Erythroblast (primary cell): ENCODE measurements around the gene HIRA.

Source experiments
- DNase-seq, 2 experiments: peaks; one replicate each; lab custom pipeline; 2025; lab: John Stamatoyannopoulos, UW
- GATA1 ChIP-seq: IDR thresholded peaks from 2 replicates; pipeline ENCODE4 v1.6.1; 2011; ENCODE audit warnings: low read depth, mild to moderate bottlenecking, control low read depth, low read length, moderate library complexity
- POLR2A ChIP-seq: IDR thresholded peaks from 2 replicates; pipeline ENCODE4 v1.6.1; 2011; ENCODE audit warnings: mild to moderate bottlenecking, low read length

Gene HIRA

DNA sequence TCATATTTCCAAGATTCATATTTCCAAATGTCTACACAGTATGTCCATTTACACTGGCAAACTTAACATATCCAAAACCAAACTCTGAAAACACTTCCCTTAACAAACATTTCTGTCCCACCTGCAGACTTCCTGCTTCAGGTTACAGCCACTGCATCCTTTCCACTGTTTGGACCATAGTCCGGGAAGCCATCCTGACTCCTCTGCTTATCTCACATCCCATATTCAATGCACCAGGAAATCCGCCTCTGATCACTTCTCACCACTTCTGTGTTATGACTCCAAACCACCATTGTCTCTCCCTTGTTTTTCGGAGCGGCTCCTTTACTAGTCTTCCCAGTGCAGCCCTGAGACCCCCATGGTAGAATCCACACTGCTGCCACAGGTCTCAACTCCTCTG, 30.1 kb downstream of the HIRA start:
- TF ChIP-seq POLR2A (no peak), GATA1 (no peak)
- no peak for DNase-seq

DNA sequence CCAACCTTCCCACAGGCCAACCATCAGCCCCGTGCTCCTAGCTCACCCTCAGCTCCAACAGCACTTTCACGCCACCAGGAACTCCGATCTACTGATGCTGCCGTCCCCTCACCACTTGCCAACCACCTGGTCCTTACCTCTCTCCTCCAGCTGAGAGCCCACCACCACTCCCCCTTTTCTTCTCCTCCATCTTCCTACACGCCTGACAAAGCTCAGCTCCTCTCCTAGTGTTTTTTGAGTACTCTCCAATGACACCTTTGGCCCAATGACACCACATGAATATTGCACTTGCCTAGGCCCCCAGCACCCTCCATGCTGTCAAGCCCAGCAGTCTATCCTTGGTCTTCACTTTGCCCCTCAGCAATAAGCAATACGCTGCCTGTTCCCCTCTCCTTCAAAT, 30.7 kb downstream of the HIRA start:
- no peak for DNase-seq
- TF ChIP-seq POLR2A (no peak), GATA1 (no peak)

DNA sequence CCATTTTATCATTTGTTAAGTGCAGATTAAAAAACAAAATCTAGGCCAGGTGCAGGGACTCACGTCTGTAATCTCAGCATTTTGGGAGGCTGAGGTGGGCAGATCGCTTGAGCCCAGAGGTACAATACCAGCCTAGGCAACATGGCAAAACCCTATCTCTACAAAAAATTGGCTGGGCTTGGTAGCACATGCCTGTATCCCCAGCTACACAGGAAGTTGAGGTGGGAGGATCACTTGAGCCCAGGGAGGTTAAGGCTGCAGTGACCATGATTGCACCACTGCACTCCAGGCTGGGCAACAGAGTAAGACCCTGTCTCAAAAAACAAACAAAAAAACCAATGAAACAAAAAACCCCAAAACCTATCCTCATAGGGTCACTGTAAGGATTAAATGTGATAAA, 32.9 kb downstream of the HIRA start:
- DNase-seq = no peak
- TF ChIP-seq GATA1 (no peak), POLR2A (no peak)

DNA sequence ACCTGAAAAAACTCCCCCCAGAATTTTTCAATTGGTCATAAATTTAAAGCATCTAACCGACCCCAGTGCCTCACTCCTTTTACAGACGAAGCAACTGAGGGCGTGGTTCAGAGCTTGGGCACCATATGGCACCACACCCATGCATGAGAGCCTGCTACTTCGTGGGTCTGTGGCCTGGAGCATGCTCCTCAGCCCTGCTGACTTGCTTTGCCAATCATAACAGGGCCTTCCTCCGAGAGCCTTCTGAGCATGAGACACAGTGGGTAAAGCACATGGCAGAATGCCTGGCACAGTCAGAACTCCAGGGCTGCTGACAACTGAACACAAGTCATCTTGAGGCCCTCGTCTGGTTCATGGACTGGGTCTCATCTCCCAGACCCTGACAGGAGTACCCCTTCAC, 33.3 kb downstream of the HIRA start:
- DNase-seq = peak; percentile 80 to 85

DNA sequence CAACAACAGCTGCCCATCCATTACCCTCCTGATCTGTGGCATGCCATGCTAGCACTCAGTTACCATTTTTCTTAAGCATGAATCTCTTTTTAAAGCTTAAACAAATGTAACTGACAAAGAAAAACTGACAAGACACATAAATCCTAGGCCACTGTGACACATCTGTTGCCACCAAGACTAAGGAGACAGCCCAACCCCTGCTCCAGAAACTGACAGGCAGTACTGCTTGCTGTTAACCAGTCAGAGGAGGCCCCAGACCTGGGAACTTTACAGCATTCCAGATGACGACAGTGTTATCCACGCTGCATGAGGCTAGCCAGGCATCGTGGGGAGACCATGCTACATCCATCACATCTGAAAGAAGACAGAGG, 33.8 kb downstream of the HIRA start:
- DNase-seq = peak; percentile 61 to 73
- no peak for TF ChIP-seq GATA1
- no peak for TF ChIP-seq POLR2A

More for the DNA sequence above, 33.3 kb downstream of the HIRA start:
- TF ChIP-seq POLR2A (peak; percentile 23), GATA1 (no peak)

DNA sequence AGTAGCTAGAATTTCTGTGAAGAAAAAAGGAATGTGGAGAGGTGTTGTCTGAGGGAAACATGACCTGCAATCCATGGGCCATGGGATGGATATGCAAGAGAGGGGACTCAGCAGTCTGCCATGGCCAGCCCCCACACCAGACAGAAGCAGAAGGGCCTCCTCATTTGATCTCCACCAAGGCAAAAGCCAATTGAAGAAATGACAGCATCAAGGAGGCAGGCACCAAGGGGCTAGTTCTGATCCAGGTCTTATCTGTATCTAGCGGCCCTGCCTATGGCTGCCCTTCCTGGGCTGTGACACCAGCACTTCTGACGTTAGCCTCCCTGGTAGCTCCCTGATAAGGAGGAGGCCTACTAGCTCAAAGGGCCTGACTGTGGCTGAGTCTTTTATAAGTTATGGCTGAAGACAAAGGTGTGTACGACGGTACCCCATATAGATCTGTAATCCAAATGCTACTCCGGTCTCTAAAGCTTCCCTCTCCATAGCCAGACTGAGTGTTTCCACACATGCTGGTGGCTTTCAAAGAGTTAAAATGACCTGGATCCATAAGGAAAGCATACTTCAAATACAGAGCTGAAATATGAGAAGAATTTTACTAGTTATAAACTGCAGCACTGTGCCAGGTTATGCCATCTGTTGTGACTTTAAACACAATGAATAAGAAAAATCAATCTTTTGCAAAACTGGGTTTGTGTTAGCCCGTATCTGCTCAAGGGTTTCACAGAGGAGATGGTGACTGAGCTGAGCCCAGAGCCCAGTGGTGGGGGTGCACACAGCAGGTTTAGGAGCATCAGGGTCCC, 34.4 kb downstream of the HIRA start:
- TF ChIP-seq POLR2A = peak; percentile 94
- peak; percentile 89 for TF ChIP-seq GATA1
- peak; percentile 96 to 99 for DNase-seq

DNA sequence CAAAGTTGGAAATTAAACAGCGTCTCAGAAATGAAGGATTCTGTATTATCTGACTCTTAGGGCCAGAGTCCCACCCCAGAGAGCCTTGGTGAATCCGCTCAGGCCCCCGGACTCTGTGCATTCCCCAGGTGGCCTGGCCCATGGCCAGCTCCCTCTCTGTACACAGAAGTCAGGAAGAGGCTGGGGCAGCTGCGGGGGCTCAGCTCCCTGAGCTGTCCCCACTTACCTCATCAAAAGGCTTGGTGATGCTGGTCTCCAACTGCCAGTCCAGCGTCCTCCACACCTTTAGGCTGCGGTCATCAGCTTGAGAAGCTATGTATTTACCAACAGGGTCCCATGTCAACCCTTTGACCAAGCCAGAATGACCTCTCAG, 35.0 kb downstream of the HIRA start:
- DNase-seq = no peak
- no peak for TF ChIP-seq GATA1
- no peak for TF ChIP-seq POLR2A

DNA sequence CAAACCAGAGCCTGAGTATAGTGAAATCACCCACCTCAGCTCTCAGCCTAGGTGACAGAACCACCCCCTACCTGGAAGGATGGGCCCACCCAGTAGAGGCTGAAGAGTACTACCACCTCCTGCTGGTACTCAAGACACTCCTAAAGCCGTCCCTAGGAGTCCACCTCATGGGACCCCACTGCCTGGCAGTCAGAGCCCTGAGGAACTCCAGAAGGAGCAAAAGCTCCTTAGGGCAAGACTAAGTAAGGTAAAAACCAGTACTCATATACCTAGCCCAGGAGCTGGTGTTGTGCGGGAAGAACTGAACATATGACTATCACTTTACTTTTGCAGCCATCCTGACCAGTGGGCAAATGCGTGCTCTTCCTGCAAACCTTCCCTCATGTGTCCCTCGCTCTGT, 36.3 kb downstream of the HIRA start:
- no peak for DNase-seq
- TF ChIP-seq GATA1 (no peak), POLR2A (no peak)

DNA sequence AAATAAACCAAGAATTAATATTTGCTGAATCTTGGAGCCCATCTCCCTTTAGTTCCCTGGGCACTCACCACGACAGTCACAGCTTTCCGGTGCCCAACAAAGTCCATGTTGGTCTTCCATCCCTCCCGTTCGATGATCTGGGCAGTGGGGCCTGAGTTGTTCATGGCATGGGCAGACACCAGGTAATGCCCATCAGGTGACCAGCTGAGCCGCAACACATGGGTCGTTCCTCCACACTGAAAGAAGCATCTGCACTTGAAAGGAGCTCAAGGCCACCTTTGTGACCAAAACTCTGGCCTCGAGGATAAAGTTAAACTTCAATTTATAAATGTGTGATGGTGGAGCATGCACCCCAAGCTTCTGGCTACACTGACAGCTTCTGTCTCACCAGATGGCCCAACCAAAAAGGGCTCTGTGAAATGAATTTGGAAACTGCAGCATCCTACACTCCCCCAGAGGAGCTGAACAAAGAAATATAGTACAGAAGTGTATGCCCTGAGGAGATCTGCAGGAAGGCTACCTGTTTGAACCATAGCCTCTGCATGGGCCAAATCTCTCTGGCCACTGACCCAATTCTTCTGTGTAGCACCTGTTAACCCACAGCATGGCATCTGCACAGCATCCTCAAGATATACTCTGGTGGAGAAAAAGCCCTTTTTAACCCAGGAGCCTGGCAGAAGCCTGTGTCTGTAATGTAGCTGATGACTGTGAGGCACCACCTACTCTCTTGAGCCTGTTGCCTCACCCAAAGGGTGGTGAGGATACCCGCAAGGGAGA, 37.1 kb downstream of the HIRA start:
- TF ChIP-seq POLR2A (no peak), GATA1 (no peak)
- no peak for DNase-seq

DNA sequence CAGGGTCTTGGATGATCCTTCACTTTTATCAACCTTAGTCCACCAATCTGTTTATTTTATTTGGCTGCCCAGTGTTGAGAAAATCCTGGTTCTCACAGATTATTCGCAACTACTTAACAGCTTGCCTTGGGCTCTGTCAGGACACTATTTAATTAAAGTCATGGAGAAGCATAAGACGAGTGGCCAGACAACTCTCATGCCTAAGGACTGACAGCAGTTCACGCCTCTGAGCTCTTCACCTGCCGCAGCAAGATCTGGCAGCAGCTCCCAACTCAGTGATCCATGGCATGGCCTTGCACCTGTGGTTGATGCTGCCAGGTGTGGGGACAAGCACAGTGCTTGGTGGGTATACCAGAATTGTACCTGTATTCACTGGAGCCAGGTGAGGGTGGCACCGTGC, 37.8 kb downstream of the HIRA start:
- TF ChIP-seq POLR2A (no peak), GATA1 (no peak)
- DNase-seq = no peak

DNA sequence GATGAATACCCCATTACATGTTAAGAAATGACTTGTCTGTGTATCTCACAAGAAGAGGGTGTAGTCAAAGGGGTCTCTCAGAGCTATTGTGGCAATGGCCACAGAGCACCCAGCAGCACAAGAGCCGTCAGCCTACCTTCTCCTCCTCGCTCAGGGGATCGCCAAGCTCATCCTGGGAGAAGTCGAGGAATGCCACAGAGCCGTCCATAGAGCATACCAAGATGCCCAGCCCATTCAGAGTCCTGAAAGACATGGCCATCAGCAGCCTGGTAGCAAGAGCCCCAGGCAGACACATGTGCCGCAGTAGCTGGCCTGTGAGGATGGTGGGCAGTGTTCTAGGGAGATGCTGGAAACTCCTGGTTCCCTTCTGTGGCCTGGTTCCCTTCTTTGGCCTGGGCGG, 44.0 kb downstream of the HIRA start:
- no peak for DNase-seq

DNA sequence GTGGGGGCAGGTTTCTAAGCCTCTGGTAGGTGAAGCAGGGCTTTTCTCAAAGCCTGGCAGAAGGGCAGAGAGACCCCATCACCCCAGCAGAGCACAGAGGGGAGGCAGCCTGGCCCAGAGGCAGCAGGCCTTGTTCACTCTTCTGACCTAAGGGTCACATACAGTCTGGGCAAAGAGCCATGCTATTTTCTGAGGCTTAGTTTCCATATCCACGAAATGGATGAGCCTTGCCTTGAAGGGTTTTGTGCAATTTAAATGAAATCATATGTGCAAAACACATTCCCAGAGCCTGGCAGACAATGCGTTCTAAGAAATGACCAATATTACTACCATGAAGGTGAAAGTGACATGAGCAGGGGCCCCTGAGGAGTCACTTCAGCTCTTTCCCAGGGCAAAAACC, 44.5 kb downstream of the HIRA start:
- TF ChIP-seq GATA1 = no peak
- no peak for TF ChIP-seq POLR2A
- no peak for DNase-seq

More for the DNA sequence above, 44.0 kb downstream of the HIRA start:
- no peak for TF ChIP-seq POLR2A
- no peak for TF ChIP-seq GATA1

DNA sequence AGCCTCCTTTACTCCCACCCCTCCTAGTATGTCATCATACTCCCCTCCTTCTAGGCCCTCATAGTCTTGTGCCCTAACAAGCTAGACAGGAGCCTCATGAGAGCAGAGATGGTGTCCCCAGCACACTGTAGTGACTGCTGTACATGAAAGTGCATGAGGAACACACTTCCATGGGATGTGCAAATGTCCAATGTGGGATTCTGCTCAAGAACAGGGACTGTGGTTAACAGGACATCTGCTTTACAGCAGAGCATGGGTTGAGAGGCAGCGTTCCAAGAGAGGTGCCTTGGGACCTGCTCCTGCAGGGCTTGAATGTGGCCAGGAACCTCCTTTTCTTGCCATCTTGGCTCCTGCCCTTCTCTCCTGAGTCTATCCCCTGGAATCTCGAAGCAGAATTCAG, 45.3 kb downstream of the HIRA start:
- no peak for TF ChIP-seq POLR2A
- no peak for TF ChIP-seq GATA1
- DNase-seq = no peak

DNA sequence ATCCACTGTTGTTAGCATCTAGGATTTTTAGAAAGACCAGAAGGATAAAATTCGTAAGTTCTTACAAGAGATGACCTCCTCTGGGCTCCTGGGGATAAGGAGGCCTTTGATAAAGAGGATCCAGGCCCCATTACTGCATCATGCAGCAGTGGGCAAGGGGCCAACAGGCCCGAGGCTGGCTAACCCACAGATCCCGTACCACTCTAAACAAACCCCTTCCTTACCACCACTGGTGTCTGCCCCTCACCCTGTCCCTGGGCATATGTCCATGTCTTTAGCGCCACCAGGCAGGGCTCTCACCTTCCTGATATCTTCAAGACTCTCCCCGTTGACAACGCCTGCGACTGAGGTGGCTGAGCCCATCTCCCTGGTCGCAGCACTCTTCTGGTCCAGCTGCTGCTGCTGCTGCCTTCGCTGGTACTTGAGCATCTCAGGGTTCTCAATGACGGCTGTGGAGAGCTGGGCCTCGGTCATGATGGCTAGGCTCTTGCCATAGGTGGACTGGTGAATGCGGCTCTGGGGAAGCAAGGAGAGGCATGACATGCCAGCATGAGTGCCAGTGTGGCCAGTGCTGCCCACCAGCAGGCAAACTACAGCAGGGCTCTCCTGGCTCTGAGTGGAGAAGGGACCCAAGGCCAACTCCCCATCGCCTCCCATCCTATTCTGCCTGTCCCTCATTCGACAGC, 46.2 kb downstream of the HIRA start:
- TF ChIP-seq GATA1 (no peak), POLR2A (no peak)

DNA sequence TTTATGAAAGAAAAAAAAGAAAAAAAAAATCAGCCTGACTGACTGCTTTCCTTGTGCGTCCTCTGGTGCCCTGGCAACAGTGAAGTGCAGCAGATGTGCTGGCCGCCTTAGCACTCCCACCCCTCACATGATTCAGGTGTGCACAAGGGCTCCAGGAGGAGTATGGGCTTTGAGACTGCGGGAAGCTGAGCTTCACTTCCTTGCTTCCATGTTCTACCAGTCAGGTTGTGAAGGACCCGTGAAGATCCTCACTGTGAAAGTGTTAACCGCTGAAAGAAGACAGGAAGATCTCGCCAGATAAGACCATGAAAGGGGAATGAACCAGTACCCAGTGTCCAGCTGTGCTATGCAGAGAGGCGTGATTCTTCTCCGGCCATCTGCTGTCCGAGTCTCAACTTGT, 48.2 kb downstream of the HIRA start:
- TF ChIP-seq POLR2A (no peak), GATA1 (no peak)
- DNase-seq = no peak

More for the DNA sequence above, 46.2 kb downstream of the HIRA start:
- no peak for DNase-seq
